Kasumi-1 (cell line): Measurements from ENCODE around the gene TMEM217.
"Not testable (repeated sequence)": the region's sequence is repeated elsewhere in the genome, so short reads cannot be mapped to it uniquely, and the experiment has no call there.

ENCODE experiments used
- DNase-seq, 2 experiments: peaks; one replicate each; lab custom pipeline; 2025; lab: John Stamatoyannopoulos, UW

Gene TMEM217

GRCh38 chr6:37210313-37210968 is 47.5 kb downstream of the TMEM217 start:
- peak; percentile 82 to 84 for DNase-seq

GRCh38 chr6:37209461-37210205 is 48.3 kb downstream of the TMEM217 start:
- DNase-seq, result no peak

- DNase-seq, result no peak
Measured at GRCh38 chr6:37208793-37209192, 49.2 kb downstream of the TMEM217 start.

- peak; percentile 84 to 91 for DNase-seq
Measured at GRCh38 chr6:37207903-37208456, 50.0 kb downstream of the TMEM217 start.

- DNase-seq, result no peak
Measured at GRCh38 chr6:37206622-37207021, 51.3 kb downstream of the TMEM217 start.

- no peak for DNase-seq
Measured at GRCh38 chr6:37205997-37206340, 52.0 kb downstream of the TMEM217 start.

GRCh38 chr6:37205175-37205996 is 52.6 kb downstream of the TMEM217 start:
- DNase-seq, result no peak

GRCh38 chr6:37204014-37204751 is 53.8 kb downstream of the TMEM217 start:
- DNase-seq, result no peak

- DNase-seq, result peak in 1 of 2 experiments; percentile 23
Measured at GRCh38 chr6:37202788-37203491, 55.0 kb downstream of the TMEM217 start.

GRCh38 chr6:37201726-37202125 is 56.2 kb downstream of the TMEM217 start:
- no peak for DNase-seq

- no peak for DNase-seq
Measured at GRCh38 chr6:37200085-37200484, 57.9 kb downstream of the TMEM217 start.

GRCh38 chr6:37196451-37196850 is 61.5 kb downstream of the TMEM217 start:
- DNase-seq, result not testable (repeated sequence)

GRCh38 chr6:37194886-37195285 is 63.1 kb downstream of the TMEM217 start:
- not testable (repeated sequence) for DNase-seq

- DNase-seq, result no peak
Measured at GRCh38 chr6:37192666-37193065, 65.3 kb downstream of the TMEM217 start.

GRCh38 chr6:37190159-37190535 is 67.8 kb downstream of the TMEM217 start:
- peak; percentile 20 to 39 for DNase-seq

- no peak for DNase-seq
Measured at GRCh38 chr6:37188962-37189510, 68.9 kb downstream of the TMEM217 start.

- peak; percentile 52 to 55 for DNase-seq
Measured at GRCh38 chr6:37187321-37188022, 70.5 kb downstream of the TMEM217 start.

GRCh38 chr6:37185949-37186720 is 71.8 kb downstream of the TMEM217 start:
- DNase-seq, result peak; percentile 85 to 89
